PFSK-1 (cell line): ENCODE data around the gene TRIM65.

ENCODE experiments used
- POLR2AphosphoS5 ChIP-seq: IDR thresholded peaks from 2 replicates; pipeline ENCODE4 v1.6.1; 2012; ENCODE audit warnings: low read depth, mild to moderate bottlenecking, control low read depth, low read length, moderate library complexity
- REST ChIP-seq, 2 experiments: IDR thresholded peaks; 2 replicates each; pipeline versions ENCODE4 v1.6.1 to v1.8.0; 2011 to 2012; ENCODE audit warnings: low read depth in 2 of 2, low read length in 2 of 2, control low read depth in 1 of 2, inconsistent platforms in 1 of 2, mild to moderate bottlenecking in 1 of 2, moderate library complexity in 1 of 2; ENCODE audit not compliant: insufficient read depth in 1 of 2
- SIN3A ChIP-seq: IDR thresholded peaks from 2 replicates; pipeline ENCODE4 v1.6.1; 2012; ENCODE audit warnings: mild to moderate bottlenecking, low read length, moderate library complexity, borderline replicate concordance; ENCODE audit not compliant: insufficient read depth
- TAF1 ChIP-seq: IDR thresholded peaks from 2 replicates; pipeline ENCODE4 v1.6.1; 2012; ENCODE audit warnings: low read length, control low read depth, borderline replicate concordance; ENCODE audit not compliant: insufficient read depth

GRCh38 chr17:75922173-75922961, 25.6 kb upstream of the TRIM65 start:
- TF ChIP-seq POLR2AphosphoS5: no peak
- no peak for TF ChIP-seq REST (IDR thresholded peaks at IDR 0.05; ENCODE audit: insufficient read depth in 1 of 2, low read depth in 2 of 2, low read length in 2 of 2)
- no peak for TF ChIP-seq SIN3A
- TF ChIP-seq TAF1: no peak
